ENCODE measurements around the gene HOXA11. TPM values are rescaled to one million over a fixed set of nuclear protein-coding genes. Genes with fewer than 3 reads are reported as not detected.
A peak's percentile ranks its signal among the peaks of the same experiment; 100 is the strongest.

Gene HOXA11
- total and polyA plus RNA-seq, 12 donors: 0.13 to 3.0 (median 1.2) TPM; not detected in 2

DNA sequence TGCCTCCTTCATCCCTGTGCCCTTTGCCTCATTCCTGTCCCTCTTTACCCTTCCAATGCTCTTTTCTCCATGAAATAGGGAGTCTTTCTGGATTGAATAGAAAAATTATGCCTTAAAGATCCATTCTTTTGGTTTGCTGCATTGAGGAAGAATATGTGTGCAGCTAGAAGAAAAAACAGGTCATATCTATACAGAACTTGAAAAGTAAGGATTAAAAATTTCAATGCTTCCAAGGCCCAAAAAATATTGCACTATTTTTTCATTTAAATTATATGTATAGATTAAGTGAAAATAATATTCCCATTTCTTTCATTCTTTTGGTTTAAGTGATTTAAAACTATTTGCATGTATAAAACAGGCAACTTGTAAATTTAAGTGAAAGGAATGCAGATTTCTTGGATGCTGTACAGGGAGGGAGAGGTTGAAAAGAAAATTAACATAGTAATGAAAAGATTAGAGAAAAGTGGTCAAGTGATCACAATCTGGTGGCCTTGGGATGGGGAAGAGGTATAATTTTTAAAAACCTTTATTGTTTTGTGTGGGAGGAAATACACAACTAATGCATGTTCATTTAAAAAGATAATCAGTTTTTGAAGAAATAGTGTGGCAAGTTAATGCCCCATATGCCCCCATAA lies 39.0 kb upstream of the HOXA11 start:
- intact Hi-C loops (cut with DNase I): no loop called here
- Histone ChIP-seq H3K4me3 (no peak overlapping the region), H3K9me3 (replicated peaks in 1 of 3) (no peaks in the 10 kb centered on the region), H3K27ac (no peak overlapping the region), H3K27me3 (peaks cover 75% of the 10 kb centered on the region), H3K4me1 (replicated peaks in 1 of 2) (no peaks in the 10 kb centered on the region), H3K36me3 (replicated peaks in 1 of 2) (no peaks in the 10 kb centered on the region)
- DNase-seq: no peak
- TF ChIP-seq, protein P1, sequence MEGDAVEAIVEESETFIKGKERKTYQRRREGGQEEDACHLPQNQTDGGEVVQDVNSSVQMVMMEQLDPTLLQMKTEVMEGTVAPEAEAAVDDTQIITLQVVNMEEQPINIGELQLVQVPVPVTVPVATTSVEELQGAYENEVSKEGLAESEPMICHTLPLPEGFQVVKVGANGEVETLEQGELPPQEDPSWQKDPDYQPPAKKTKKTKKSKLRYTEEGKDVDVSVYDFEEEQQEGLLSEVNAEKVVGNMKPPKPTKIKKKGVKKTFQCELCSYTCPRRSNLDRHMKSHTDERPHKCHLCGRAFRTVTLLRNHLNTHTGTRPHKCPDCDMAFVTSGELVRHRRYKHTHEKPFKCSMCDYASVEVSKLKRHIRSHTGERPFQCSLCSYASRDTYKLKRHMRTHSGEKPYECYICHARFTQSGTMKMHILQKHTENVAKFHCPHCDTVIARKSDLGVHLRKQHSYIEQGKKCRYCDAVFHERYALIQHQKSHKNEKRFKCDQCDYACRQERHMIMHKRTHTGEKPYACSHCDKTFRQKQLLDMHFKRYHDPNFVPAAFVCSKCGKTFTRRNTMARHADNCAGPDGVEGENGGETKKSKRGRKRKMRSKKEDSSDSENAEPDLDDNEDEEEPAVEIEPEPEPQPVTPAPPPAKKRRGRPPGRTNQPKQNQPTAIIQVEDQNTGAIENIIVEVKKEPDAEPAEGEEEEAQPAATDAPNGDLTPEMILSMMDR (IDR thresholded peaks at IDR 0.05): no peak
- no peak for TF ChIP-seq POLR2A (IDR thresholded peaks at IDR 0.05)

DNA sequence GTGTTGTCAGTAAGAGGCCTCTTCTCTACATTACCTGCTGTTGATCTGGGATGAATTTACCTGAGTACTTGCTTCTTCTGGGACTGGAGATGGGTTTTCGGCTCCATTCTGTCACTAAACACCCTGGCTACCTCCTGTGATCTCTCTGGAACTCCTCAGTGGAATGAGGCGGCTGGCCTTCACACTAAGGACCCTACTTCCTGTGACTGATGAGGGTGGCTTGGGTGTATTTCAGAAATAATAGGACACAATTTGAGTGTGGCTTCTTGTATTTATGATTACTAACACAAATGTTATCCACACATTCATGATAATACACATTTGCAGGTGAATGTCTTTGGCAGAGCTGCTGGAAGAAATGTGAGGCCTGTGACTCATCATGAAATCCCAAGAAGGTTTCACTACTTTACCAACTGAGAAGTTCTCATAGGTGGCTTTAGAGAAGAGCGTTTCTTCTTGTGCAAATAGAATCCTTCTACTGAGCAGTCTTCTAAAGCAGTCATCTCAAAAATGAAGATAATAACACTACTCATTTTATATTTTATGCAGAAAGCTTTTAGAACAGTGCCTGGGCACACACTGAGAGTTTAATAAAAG lies 36.3 kb upstream of the HOXA11 start:
- no peaks in the 10 kb centered on the region for H3K9me3 ChIP-seq (replicated peaks in 1 of 3)
- TF ChIP-seq POLR2A (IDR thresholded peaks at IDR 0.05): no peak
- TF ChIP-seq, protein P1 (IDR thresholded peaks at IDR 0.05): no peak
- no peaks in the 10 kb centered on the region for H3K36me3 ChIP-seq (replicated peaks in 1 of 2)
- peak in 1 of 7 donors; percentile 2 for DNase-seq
- peaks cover 77% of the 10 kb centered on the region for H3K27me3 ChIP-seq
- WGBS, 4 donors: 93 to 96% (median 94%) methylated on average over 3 of the region's 3 CpGs
- H3K27ac ChIP-seq: no peak overlapping the region
- no peaks in the 10 kb centered on the region for H3K4me1 ChIP-seq (replicated peaks in 1 of 2)
- H3K4me3 ChIP-seq: no peak overlapping the region
- intact Hi-C loops (cut with DNase I): no loop called here

DNA sequence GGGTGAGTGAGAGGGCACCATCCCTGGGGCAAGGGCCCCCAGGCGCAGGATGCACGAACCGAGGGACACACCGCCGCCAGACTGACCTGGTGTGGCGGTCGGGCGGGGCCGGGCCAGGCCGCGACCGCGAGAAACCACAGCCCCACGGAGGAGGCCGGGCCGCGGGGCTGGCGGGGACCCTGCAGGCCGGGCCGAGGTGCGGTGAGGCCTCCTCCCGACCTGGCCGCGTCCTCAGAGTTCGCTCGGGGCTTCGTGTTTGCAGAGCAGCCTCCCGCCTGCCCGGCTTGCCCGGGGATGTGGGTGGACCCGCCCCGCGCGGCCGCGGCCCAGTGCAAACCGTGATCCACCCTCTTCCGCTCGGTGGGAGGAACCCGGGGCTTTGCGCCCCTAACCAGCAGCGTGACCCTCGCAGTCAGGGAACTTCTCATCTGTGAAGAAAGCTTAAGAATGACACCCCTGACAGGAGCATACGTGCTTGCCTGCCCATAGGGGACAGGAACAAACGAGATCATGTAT lies 35.5 kb upstream of the HOXA11 start:
- no peaks in the 10 kb centered on the region for H3K9me3 ChIP-seq (replicated peaks in 1 of 3)
- peak in 1 of 7 donors; percentile 10 for DNase-seq
- H3K27me3 ChIP-seq: peaks cover 69% of the 10 kb centered on the region
- no peak overlapping the region for H3K27ac ChIP-seq
- intact Hi-C loops (cut with DNase I): no loop called here
- WGBS, 4 donors: 36 to 87% (median 36%) methylated on average over 2 to 45 of the region's 45 CpGs
- no peak overlapping the region for H3K4me3 ChIP-seq
- no peaks in the 10 kb centered on the region for H3K36me3 ChIP-seq (replicated peaks in 1 of 2)
- TF ChIP-seq, protein P1 (IDR thresholded peaks at IDR 0.05): no peak
- H3K4me1 ChIP-seq (replicated peaks in 1 of 2): no peaks in the 10 kb centered on the region

DNA sequence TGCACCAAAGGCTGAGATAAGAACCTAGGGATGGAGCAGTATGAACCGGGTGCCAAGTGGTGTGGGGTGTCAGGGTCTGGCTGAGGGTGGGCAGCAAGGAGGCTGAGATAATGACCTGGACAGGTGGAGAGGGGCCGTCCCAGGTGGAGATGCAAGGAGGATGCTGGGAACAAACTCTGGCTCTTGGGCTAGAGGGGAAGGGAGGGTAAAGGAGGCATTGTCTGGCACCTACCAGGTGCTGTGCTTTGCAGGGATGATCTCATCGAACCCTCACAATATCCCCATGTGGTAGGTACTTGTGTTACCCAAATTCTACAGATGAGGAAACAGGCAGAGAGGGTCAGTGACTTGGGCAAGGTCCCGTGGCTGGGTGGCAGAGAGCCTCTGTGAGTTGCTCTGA lies 34.8 kb upstream of the HOXA11 start:
- WGBS, 4 donors: 72 to 80% (median 75%) methylated on average over 4 of the region's 4 CpGs
- intact Hi-C loops (cut with DNase I): loop anchor here in 1 of 2 donors (10.0 kb wide), 1 partner anchor 375 kb away; no protein-coding TSS in a partner anchor
- Histone ChIP-seq H3K4me1 (replicated peaks in 1 of 2) (no peaks in the 10 kb centered on the region), H3K36me3 (replicated peaks in 1 of 2) (no peaks in the 10 kb centered on the region), H3K4me3 (no peak overlapping the region), H3K9me3 (replicated peaks in 1 of 3) (no peaks in the 10 kb centered on the region), H3K27ac (no peak overlapping the region), H3K27me3 (peaks cover 63% of the 10 kb centered on the region)
- TF ChIP-seq POLR2A (IDR thresholded peaks at IDR 0.05): no peak
- TF ChIP-seq, protein P1 (IDR thresholded peaks at IDR 0.05): no peak
- no peak for DNase-seq

Measured in adrenal gland (tissue), 12 donors.